Fibroblast of gingiva (primary cell): ENCODE data around the gene ZKSCAN1.
"Not testable (repeated sequence)": the region's sequence is repeated elsewhere in the genome, so short reads cannot be mapped to it uniquely, and the experiment has no call there.

Experiments used
- DNase-seq: peaks from one replicate; pipeline ENCODE4 v3.0.0-alpha.2; 2011; ENCODE audit warnings: low read depth

ZKSCAN1 gene

GRCh38 chr7:100015232-100016214 is at the start of gene ZKSCAN1:
Gene ZKSCAN1, plus strand, starts transcription at chr7:100015596. Its CDS starts 7,911 bp downstream, at chr7:100023507.
- DNase-seq, result peak; percentile 92

DNA sequence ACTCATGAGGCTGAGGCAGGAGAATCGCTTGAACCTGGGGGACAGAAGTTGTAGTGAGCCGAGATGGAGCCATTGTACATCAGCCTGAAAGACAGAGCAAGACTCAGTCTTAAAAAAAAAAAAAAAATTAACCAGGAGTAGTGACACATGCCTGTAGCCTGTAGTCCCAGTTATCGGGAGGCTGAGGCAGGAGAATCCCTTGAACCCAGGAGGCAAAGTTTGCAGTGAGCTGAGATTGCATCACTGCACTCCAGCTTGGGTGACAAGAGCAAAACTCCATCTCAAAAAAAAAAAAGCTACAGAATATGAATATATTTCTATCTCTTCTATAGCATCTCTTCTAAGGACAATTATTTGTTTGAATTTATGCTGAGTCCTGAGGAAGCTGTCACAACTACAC is 46.1 kb upstream of the ZKSCAN1 start:
- DNase-seq, result no peak

- DNase-seq, result not testable (repeated sequence)
Observed at GRCh38 chr7:99969813-99970212, 45.6 kb upstream of the ZKSCAN1 start.

GRCh38 chr7:99971242-99971641 is 44.2 kb upstream of the ZKSCAN1 start:
- DNase-seq, result no peak

- not testable (repeated sequence) for DNase-seq
Observed at GRCh38 chr7:99973817-99974216, 41.6 kb upstream of the ZKSCAN1 start.

- no peak for DNase-seq
Observed at GRCh38 chr7:99974681-99975080, 40.7 kb upstream of the ZKSCAN1 start.

DNA sequence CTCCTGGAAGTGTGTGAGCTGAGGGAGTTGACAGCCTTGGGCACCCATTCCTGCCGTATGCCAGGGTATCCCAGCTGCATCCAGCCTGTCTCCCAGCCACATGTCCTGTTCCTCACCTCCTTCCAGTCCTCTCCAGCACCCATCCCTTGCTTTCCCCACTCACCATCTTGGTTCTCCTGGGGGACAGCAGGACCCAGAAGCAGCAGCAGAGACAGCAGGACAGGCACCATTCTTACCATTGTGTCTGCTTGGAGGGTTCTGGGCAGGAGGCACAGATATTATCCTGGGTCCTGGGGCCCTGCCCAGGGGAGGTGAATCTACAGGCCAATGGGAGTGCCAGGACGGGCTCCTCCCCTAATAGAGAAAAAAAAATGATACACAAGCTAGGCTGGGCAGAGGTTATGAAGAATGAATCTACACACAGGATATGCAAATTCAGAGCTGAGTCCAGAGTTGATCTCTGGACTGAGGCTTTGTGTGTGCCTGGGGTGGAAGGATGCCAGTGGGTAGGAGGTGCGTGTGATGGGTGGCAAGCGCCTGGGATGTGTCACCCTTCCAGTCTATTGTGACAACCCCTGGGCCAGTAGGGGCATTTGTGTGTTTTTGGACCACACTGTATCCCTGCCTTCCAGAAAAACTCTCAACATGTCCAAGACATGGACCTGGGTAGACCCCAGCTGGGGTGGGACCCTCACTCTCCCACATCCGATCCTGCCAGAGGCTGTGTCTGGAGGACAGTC is 39.4 kb upstream of the ZKSCAN1 start, which contains the start of gene AZGP1:
Gene AZGP1 (minus strand): TSS at position 250 of the 740 bp plus-strand sequence. CDS start 11 bp downstream, at position 239.
- DNase-seq, result no peak

DNA sequence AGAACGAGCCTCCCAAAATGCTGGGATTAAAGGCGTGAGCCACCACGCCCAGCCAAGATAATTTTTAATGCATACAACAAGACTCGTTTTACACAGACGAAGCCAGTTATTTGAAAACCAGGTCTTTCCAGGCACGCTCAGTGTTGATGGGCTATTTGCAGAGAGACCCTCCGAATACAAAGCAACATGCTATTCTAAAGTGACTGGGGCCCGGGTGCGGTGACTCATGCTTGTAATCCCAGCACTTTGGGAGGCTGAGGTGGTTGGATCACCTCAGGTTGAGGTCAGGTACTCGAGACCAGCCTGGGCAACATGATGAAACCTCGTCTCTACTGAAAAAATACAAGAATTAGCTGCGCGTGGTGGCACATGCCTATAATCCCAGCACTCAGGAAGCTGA is 38.8 kb upstream of the ZKSCAN1 start:
- no peak for DNase-seq

- not testable (repeated sequence) for DNase-seq
Observed at GRCh38 chr7:99979814-99980225, 35.6 kb upstream of the ZKSCAN1 start.

DNA sequence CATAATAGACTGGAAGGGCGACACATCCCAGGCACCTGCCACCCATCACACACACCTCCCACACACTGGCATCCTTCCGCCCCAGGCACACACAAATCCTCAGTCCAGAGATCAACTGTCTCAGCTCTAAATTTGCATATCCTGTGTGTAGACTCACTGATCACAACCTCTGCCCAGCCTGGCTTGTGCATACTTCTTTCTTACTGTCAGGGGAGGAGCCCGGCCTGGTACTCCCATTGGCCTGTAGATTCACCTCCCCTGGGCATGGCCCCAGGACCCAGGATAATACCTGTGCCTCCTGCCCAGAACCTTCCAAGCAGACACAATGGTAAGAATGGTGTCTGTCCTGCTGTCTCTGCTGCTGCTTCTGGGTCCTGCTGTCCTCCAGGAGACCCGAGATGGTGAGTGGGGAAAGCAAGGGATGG is 34.9 kb upstream of the ZKSCAN1 start:
- DNase-seq, result not testable (repeated sequence)

GRCh38 chr7:99981066-99981465 is 34.3 kb upstream of the ZKSCAN1 start:
- not testable (repeated sequence) for DNase-seq

DNA sequence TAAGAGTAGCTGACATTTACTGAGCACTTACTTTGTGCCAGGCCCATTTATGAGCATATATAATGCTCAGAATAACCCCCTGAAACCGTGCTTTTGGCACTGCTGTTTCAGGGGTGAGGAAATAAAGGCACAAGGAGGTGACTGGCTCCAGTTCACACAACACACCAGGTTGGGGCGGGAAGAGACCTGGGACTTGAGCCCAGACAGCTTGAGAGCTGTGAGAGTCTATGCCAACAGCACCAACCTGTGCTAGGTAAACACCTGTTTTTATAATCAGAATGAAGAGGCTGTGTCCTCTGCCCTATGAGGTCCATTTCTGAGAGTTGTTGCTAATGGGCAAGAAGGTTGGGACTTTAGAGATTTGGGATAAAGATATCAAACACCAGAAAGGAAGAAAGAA is 30.8 kb upstream of the ZKSCAN1 start:
- no peak for DNase-seq

- not testable (repeated sequence) for DNase-seq
Observed at GRCh38 chr7:99987306-99987705, 28.1 kb upstream of the ZKSCAN1 start.

- no peak for DNase-seq
Observed at GRCh38 chr7:99987846-99988245, 27.6 kb upstream of the ZKSCAN1 start.

GRCh38 chr7:99990460-99990852 is 24.9 kb upstream of the ZKSCAN1 start:
- DNase-seq, result no peak

GRCh38 chr7:99991543-99991942 is 23.9 kb upstream of the ZKSCAN1 start:
- not testable (repeated sequence) for DNase-seq

DNA sequence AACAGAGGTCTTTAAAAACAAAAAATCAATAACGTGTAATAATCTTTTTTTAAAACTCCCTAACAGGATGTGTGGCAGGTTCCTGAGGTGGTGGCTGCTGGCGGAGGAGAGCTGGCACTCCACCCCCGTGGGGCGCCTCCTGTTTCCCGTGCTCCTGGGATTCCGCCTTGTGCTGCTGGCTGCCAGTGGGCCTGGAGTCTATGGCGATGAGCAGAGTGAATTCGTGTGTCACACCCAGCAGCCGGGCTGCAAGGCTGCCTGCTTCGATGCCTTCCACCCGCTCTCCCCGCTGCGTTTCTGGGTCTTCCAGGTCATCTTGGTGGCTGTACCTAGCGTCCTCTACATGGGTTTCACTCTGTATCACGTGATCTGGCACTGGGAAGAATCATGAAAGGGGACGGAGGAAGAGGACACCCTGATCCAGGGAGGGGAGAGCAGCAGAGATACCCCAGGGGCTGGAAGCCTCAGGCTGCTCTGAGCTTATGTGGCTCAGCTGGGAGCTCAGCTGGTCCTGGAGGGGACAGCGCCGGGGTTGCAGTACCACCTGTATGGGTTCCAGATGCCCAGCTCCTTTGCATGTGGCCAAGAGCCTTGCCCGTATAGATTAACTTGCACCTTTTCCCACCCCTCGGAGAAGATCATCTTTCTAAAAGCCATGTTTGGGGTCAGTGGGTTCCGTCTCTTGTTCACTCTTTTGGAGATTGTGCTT is 22.9 kb upstream of the ZKSCAN1 start:
- no peak for DNase-seq

GRCh38 chr7:99994819-99995218 is 20.6 kb upstream of the ZKSCAN1 start:
- no peak for DNase-seq

DNA sequence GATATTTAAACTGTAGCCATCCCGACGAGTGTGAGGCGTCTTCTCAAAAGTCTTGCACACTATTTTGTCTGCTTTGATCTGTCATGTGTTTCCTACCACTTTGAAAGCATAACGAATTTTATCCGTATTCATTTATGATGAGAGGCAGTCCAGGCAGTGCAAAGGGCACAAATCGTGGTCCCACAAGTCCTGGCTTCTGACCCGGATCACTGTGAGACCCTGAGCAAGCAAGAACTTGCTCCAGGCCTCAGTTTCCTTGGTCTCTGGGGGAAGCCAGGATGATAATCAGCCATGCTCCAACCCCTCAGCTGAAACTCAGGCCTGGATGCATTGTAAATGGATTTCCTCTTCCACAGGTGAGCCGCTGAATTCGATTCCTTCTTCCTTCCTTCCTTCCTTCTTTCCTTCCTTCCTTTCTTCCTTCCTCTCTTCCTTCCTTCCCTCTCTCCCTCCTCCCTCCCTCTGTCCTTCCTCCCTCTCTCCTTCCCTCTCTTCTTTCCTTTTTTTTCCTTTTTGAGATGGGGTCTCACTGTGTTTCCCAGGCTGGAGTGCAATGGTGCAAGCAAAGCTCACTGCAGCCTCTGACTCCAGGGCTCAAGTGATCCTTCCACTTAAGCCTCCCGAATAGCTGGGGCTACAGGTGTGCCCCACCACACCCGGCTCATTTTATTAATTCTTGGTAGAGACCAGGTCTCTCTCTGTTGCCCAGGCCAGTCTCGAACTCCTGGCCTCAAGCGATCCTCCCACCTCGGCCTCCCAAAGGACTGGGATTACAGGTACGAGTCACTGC is 18.4 kb upstream of the ZKSCAN1 start:
- DNase-seq, result no peak

DNA sequence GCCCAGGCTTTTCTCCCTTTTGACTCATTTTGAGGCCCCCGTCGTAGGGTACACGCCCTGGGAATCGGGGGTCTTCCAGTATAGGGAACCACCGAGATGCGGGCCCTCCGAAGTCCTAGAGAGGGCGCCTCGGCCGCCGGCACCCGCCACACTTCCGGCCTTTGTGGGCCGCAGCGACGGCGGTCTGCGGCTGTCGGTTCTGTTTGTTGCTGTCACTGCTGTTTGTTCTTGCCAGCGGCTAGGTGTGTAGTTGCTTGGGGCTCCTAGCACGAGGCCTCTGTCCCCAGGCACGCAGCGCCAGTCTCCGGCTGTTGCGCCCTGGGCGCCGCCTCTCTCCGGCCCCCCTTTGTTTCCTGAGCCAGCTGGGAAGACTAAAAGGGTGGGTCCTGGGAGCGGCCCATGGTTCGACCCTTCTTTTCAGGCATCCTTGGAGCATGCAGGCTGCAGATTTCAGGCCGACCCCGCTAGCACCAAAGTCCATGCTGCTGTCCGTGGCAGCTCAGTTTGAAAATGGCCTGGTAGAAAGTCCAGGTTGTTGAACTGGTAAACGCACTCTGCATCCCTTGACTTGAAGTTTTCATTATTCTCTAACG is 17.8 kb upstream of the ZKSCAN1 start:
- peak; percentile 13 for DNase-seq

- no peak for DNase-seq
Observed at GRCh38 chr7:100000239-100000638, 15.2 kb upstream of the ZKSCAN1 start.
